GM18861 (cell line): ENCODE results near the gene HHIPL1.

Experiments used
- ATAC-seq: cut with Tn5 transposase; IDR thresholded peaks from one replicate; pipeline ENCODE4 v1.9.1; 2021; ENCODE audit not compliant: unreplicated experiment

Gene HHIPL1

DNA sequence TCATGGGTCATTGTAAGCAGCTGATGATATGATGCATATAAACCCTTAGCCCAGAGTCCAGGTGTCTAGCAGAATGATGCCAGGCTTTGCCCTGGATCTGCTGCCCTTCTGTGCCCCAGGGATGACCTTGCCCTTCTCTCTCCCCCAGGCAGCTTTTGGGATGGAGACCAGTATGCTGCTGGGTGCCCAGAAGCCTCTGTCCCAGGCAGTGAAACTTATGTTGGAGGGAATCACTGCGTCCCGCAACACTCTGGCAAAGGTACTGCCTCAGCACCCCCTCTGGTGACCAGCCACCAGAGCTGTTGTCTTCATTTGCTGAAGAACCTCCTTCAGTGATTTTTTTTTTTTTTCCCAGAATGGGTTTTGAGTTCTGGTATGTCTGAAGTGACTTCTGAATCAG, 62.5 kb downstream of the HHIPL1 start:
- no peak for ATAC-seq

DNA sequence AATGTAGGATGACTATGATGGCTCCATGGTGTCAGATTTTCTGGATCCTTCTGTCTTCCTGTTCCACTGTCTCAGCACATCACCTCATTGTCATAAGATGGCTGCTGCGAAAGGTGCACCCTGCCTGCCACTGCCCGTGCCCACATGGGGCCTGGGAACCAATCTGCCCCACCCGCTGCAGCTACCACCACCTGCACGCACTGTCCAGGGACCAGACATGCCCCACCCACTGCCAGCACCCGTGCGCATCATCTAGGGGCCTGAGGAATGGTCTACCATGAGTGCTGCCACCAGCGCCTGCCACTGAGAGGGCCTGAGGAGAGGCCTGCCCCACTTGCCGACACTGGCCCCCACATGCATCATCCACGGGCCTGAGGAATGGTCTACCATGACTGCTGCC, 63.0 kb downstream of the HHIPL1 start:
- no peak for ATAC-seq

DNA sequence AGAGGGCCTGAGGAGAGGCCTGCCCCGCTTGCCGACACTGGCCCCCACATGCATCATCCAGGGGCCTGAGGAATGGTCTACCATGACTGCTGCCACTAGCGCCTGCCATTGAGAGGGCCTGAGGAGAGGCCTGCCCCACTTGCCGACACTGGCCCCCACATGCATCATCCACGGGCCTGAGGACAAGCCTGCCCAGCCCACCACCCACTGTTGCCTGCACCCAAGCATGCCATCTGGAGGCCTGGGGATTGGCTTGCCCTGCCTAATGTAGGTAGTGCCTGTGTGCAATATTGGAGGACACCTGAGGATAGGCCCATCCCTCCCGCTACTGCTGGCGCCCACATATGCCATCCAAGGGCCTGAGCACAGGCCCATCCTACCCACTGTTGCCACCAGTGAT, 63.5 kb downstream of the HHIPL1 start:
- ATAC-seq: no peak

DNA sequence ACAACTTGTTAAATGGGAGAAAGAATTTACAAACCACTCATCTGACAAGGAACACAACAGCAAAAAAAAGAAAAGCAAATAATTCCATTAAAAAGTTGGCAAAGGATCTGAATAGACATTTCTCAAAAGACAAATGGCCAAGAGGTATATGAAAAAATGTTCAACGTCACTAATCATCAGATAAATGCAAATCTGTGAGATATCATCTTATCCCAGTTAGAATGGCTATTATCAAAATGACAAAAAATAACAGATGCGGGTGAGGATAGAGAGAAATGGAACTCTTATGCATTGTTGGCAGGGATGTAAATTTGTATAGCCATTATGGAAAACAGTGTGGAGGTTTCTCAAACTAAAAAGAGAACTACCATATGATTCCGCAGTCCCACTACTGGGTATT, 69.0 kb downstream of the HHIPL1 start:
- no peak for ATAC-seq

DNA sequence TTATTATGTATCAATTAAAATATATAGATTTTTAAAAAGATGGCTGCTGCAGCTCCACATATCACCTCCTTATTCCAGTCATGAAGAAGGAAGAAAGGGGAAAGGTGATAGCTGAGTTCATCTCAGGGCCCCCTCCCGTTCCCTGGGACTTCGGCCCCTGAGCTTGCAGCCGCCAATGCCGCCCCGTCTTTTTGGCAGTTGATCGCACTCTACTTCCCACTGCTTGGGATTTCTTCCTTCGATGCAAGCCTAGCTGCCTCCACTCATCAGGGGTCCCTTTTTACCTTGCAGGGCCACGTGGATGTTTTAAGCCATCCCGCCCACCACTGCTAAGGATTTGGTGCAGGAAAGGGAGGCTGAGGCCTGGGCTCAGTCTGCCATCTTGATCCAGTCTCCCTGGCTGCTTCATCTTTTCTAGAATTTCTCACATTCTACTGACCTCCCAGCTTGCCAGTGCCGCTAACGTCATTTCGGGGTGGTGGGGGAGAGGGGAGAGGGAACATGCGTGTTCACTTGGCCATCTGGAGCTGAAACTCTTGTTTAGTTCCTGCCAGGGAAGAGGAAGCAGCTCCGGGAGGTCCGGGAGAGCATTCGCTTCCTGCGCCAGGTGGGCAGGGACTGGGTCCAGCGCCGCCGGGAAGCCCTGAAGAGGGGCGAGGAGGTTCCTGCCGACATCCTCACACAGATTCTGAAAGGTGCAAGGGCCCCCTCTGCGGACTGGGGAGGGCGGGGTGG, 70.5 kb downstream of the HHIPL1 start:
- no peak for ATAC-seq

DNA sequence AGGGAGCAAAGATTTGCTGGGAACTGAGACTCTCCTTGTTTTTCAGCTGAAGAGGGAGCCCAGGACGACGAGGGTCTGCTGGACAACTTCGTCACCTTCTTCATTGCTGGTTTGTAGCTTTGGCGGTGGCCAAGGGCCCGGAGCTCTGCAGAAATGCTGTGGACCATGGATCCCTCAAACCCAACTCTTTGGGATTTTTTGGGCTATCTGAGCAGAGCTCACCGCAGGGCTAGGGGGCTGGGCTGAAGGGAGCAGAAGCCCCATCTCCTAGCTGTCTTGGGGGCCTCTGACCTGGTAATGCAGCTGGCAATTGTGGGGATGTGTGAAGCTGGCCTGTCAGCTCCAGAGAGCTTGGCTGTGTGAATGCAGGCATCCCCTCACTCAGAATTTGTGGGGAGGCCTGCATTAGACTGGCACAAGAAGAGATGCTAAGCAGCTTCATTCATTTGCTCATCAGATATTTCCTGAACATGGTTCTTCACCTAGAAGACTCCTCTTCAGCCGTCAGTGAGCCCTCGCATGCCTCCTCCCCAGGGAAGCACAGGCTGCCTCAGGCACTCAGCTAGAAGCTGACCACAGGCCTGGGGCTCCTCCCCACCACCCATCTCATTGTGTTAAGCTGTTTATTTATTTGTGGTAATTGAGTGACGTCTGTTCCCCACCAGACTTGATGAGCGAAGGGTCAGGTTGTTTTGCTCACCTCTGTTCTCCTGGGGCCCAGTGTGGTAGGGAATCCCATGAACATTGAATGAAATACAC, 71.3 kb downstream of the HHIPL1 start:
- ATAC-seq: no peak

DNA sequence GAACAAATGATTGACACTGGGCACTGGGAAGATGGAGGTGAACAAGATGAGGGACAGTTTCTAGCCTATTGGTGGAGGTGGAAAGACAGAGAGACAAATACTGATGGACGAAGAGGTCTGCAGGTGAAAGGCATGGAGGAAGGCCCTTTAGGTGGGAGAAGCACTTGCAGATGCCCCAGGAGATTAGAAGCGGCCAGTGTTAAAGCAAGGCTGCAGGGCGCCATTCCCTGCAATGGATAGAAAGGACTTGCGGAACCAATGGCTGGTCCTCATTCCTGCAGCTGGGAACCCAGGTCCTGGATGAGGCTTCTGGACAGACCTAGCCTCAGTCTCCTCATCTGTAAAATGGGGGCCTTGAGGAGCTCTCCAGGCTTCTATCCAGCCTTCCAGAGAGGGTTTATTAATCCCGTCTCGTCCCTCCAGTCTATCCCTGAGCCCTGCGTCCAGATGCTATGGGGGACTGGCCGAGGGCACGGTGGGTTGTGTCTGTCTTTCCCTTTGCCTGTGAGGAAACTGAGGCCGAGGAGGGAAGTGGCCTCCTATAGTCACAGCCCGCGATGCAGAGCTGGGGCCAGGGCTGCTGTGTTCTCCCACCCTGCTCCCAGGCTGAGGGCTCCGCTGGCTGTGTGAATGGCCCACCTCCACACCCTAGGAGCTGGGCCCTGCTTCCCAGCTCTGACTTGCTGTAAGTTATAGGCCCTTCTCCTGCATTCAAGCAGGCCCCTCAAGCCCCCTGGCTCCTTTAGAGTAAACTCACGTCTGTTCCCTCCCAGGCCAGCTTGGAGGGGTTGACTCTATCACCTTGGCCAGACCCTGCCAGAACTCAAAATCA, 72.1 kb downstream of the HHIPL1 start:
- no peak for ATAC-seq

DNA sequence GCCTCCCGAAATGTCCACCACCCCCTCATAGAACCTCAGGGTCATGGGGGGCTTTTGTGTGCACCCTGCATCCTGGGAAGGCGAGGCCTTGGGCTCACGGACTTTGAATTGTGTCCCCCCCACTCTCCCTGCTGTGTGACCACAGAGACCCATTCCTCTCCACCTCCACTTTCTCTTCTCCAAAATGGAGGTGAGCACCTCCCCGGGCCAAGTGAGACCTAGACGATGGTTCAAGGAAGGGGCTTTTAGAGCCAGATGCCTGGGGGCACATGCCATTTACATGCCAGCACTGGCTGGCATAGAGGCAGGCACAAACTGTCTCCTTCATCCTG, 72.7 kb downstream of the HHIPL1 start:
- ATAC-seq: no peak

DNA sequence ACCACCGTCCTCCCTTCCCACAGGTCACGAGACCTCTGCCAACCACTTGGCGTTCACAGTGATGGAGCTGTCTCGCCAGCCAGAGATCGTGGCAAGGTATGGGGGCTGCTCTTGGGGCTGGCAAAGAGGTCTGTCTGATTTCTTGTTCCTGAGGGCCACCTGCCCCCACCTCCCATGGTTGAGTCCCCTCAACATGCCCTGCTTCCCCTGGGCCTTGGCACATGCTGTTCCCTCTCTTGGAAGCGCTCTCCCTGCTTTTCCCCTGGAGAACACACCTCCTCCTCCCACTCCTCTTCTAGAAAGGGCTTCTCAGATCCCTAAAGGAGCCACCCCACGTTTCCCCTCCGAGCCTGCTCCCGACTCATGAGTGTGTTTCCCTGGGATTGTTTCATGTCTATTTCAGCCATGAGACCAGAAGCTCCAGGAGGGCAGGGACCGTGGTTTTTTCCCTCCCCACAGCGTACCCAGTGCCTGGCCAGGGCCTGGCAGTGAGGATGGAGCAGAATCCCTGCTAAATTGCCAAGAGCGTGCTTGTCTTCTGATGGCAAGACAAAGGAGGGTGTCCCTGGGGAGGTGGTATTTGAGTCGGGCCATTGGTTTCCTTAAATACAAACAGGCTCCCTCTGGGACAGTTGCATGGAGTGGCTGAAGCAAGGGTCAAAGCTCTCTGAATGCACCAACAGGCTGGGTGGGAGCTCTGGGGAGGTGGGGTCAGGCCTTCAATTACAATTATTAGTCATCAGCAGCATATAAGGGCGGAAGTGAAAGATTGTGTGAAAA, 73.3 kb downstream of the HHIPL1 start:
- ATAC-seq: peak; percentile 93

DNA sequence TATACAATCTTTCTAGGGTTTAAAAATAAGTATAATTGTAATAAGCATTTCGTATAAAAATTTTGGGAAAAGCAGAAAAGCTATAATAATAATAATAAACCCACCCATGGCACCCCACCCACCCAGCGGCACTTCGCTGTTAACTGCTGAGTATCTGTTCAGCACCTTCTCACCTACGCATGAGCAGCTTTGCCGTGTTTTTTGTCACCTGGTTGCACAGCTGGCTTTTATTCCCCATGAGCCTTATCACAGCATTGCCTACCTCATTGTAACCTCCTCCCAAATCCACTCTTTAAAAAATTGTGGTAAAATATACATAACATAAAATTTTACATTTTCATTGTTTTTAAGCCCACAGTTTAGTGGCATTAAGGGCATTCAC, 73.9 kb downstream of the HHIPL1 start:
- ATAC-seq: peak; percentile 23

DNA sequence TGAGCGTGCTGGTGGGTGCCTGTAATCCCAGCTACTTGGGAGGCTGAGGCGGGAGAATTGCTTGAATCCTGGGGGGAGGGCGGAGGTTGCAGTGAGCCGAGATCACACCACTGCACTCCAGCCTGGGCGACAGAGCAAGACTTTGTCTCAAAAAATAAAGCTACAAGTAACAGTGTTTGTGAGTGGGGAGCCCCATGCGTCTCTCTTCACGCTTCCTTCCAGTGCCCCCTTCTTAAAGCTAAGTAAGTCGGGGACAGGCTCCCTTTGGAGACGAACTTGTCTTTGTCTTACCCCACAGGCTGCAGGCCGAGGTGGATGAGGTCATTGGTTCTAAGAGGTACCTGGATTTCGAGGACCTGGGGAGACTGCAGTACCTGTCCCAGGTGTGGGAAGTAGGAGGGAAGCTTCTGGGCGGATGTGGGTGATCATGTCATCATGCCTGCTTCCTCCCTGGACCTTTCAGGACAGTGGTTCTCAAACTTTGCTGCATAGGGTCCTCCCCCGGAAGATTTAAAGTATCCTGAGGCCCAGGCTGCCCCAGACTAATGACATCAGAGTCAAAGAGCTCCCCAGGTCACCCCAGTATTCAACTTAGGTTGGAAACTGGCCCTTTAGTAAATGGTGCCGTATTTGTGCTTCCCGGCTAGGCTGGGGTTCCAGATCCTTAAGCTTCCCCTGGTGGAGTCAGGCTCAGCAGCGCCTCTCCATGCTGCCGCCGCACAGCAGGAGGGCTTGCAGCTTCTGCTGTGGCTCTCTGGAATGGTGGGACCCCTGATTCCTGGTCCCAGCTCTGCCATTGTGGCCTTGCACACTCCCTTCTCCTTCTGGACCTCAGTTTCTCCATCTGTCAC, 76.2 kb downstream of the HHIPL1 start:
- ATAC-seq: no peak

DNA sequence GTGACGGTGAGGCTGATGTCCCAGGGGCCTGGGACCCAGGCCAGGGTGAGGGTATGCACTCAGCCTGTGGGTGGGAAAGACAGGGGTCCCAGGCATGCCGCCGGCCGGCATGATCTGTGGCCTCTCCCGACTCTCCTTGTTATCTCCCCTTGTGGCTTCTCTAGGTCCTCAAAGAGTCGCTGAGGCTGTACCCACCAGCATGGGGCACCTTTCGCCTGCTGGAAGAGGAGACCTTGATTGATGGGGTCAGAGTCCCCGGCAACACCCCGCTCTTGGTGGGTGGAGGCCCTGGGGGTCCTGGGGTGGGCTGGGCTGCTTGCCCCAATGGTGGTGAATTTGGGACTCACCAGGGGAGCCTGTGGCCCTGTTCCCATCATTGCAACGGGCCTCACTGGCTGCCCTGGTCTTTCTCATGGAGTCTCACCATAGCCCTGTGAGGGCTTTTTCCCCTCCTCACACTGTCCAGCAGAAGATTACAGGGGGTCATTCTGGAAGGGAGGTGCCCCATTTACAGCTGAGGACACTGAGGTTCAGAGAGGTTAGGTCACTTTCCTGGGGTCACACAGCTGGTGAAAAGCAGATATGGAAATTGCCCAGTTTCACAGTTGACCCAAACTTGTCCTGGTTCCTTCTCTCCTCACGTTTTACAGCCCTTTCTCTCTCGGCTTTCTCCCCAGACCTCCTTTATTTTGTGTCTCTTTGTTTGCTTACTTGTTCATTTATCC, 77.0 kb downstream of the HHIPL1 start:
- no peak for ATAC-seq

DNA sequence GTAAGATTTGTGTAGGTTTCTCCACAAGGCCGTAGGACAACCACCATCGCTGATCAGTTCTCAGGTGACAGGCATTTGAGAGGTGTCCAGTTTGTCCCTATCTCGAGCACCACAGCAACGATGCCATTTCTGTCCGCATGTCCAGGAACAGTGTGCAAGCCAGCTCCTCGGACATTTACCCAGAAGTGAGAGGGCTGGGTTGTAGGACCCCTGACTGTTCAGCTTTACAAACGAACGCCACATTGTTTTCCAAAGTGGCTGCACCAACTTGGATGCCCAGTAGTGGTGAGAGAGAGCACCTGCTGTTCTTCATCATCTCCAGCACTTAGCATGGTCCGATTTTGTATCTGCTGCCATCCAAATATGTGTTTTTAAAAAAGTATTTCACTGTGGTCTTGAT, 77.8 kb downstream of the HHIPL1 start:
- ATAC-seq: no peak

DNA sequence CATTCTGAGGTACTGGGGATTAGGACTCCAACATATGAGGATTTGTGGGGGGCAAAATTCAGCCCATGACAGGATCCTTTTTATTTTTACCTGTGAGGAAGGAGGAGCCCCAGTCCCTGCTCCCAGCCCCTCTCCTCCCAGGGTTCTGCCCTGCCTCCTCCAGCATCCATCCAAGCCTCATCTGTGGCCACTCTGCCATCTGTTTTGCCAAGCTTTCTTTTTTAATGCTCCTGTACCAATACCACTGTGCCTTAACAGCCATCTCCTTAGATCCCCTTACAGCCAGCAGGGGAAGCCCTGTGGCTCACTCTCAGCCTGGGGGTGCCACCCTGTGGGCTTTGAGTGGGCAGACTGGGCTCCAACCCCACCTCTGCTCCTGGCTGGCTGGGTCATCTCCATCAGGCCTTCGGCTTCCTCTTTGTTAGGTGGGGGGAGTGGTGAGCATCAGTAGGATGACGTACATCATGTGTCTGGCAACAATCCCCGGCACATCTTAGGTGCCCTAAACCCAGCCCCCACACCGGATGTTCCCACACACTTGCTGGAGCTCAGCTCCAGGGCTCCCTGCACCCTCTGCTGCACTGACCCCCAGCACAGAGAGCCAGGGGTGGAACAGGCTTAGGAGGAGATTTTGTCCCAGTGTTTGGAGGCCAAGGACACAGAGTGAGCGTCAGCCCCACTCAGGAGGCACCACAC, 79.4 kb downstream of the HHIPL1 start:
- ATAC-seq: no peak

DNA sequence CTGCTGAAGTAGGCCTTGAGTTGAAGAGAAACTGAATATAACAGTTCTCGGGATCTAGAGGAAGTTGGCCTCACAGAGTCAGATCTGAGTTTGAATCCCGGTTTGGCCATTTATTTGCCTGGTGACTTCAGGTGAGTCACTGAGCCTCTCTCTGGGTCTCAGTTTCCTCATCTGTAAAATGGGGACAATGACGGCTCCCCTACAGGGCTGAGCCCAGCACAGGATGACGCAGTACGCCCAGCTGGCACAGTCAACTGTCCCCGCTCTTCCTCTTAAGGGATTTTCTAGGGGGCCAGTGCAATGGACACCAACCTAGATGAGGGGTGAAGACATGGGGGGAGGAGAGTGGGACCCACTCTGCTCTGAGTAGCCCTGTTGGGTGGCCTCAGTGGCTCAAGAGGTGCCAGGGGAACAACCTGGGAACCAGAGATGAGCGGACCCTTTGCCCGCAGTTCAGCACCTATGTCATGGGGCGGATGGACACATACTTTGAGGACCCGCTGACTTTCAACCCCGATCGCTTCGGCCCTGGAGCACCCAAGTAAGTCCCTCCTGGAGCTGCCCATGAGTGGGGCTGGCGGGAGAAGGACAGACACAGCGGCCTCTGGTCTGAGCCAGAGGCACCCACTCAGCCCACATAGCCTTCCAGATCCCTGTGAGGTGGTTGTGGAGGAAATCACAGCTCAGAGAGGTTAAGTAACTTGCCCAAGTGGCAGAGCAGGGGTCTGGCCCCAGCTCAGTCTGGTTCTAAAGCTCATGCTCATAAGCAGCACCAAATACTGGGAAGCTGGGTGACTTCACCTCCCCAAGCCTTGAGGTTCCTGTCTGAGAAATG, 80.2 kb downstream of the HHIPL1 start:
- ATAC-seq: no peak

DNA sequence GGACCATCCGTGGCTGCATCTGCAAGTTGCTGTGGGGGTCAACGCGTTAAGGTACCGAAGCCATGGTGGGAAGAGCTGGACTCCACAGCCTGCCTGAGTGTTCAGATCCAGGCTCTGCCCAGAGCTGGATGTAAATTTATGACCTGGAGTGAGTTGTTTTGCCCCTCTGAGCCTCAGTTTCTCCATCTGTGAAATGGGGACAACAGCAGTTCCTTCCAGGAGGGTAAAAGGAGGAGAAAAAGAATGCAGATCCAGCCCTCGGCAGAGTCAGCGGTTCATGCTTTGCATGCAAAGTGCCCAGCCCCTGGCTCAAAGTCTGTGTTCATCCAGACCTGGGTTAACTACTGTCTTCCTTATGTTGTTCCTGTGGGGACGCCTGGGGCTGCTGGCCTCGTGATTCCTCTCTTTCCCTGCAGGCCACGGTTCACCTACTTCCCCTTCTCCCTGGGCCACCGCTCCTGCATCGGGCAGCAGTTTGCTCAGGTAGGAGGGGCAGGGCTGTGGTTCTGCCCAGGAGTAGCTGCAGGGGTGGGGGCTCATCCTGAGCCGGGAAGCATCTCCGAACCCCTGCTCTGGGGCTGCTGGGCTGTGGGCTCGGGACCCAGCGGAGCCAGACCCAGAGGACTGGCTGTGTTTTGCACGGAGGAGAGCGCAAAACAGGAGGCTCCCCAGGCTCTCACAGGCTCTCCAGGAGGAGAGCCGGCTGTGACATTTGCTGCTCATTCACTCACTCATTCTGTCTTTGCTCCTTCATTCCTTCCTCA, 81.0 kb downstream of the HHIPL1 start:
- ATAC-seq: no peak

DNA sequence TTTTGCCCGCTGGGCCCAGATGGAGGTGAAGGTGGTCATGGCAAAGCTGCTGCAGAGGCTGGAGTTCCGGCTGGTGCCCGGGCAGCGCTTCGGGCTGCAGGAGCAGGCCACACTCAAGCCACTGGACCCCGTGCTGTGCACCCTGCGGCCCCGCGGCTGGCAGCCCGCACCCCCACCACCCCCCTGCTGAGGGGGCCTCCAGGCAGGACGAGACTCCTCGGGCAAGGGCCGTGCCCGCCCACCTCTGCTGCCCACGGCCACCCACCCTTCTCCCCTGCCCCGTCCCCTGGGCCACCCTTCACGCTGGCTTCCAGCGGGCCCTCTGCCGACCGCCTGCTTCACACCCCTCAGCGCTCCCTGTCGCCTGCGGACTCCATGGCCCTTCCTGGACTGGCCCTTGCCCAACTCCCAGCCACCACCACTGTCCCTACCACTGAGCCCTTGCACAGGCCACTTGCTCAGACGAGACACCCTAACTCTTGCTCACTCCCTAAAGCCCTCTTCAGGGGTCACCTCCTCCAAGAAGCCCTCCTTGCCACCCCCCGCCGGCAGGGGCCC, 81.7 kb downstream of the HHIPL1 start:
- ATAC-seq: no peak
